K562 (cell line): ENCODE data around the gene BCAR1. TPM values are rescaled to one million over a fixed set of nuclear protein-coding genes. Genes with fewer than 3 reads are reported as not detected.
A peak's percentile ranks its signal among the peaks of the same experiment; 100 is the strongest.

Experiments used
- ATAC-seq: fragments of 200-7000 bp; cut with Tn5 transposase; 3 replicates; pipeline ENCODE4 v1.9.1; 2020; ENCODE audit warnings: moderate library complexity
- BruUV-seq: library from RNA; stranded (reverse); fragments of 400-500 nt; replicated peaks from 2 replicates; lab custom pipeline; 2021; lab: Mats Ljungman, UMichigan
- CTCF ChIA-PET: fragments of 300-600 bp; formaldehyde crosslinking; extraction: SDS; loops from one replicate; lab custom pipeline; 2021; ENCODE audit warnings: low intra/inter-chr PET ratio; lab: Yijun Ruan, JAX
- POLR2A ChIA-PET: fragments of 300-600, 350-650 bp; sonication (Branson Sonifier 250); formaldehyde crosslinking; extraction: SDS; loops from one replicate; lab custom pipeline; 2021; ENCODE audit warnings: antibody characterized with exemption, inconsistent platforms; lab: Yijun Ruan, JAX
- DNase-seq, 4 experiments: peaks; one replicate each; pipeline versions ENCODE4 v3.0.0 to v3.0.0-alpha.2; 2011 to 2018; ENCODE audit warnings: low spot score in 3 of 4, mixed read lengths in 3 of 4; ENCODE audit errors: extremely low read depth in 1 of 4
- FAIRE-seq: peaks from 2 replicates; lab custom pipeline; 2011; peaks lifted over from hg19 to GRCh38; lab: Jason Lieb, UNC
- H2AFZ ChIP-seq: 2 replicates; pipeline ENCODE4 v1.6.0; 2011; ENCODE audit warnings: low read depth, low read length, control low read depth, inconsistent platforms
- H3K27ac ChIP-seq: fragments of 200-600 bp; 3 replicates; pipeline ENCODE4 v1.8.0; 2011; ENCODE audit warnings: low read depth, mild to moderate bottlenecking, control low read depth, inconsistent platforms, low read length, moderate library complexity, mixed read lengths; ENCODE audit errors: extremely low read depth
- H3K27me3 ChIP-seq, 2 experiments: fragments of 300-600 bp in 1 of 2; 2 replicates in 1 of 2; 3 replicates in 1 of 2; pipeline versions ENCODE4 v1.6.0 to v1.8.0; 2011; ENCODE audit warnings: inconsistent platforms in 2 of 2, low read length in 2 of 2, mild to moderate bottlenecking in 1 of 2, mixed read lengths in 1 of 2, moderate library complexity in 1 of 2; ENCODE audit not compliant: control insufficient read depth in 2 of 2, insufficient read depth in 2 of 2
- H3K36me3 ChIP-seq: fragments of 300-600 bp; 3 replicates; pipeline ENCODE4 v1.8.0; 2011; ENCODE audit warnings: mild to moderate bottlenecking, low read length, inconsistent platforms; ENCODE audit not compliant: control insufficient read depth, insufficient read depth
- H3K4me1 ChIP-seq, 2 experiments: fragments of 200-600 bp in 1 of 2; replicated peaks in 1 of 2; 2 replicates in 1 of 2; 3 replicates in 1 of 2; pipeline versions ENCODE4 v1.5.1 to v1.8.0; 2011; ENCODE audit warnings: inconsistent platforms in 2 of 2, low read length in 2 of 2, mild to moderate bottlenecking in 1 of 2, mixed read lengths in 1 of 2, moderate library complexity in 1 of 2; ENCODE audit not compliant: control insufficient read depth in 2 of 2, insufficient read depth in 2 of 2
- H3K4me2 ChIP-seq: 2 replicates; pipeline ENCODE4 v1.6.1; 2011; ENCODE audit warnings: low read length, control low read depth, inconsistent platforms, mixed read lengths; ENCODE audit not compliant: insufficient read depth
- H3K4me3 ChIP-seq: fragments of 200-600 bp; sonication (generic), shearing (Covaris generic); 2 replicates; pipeline ENCODE4 v1.5.1; 2016; ENCODE audit warnings: control low read depth, inconsistent platforms
- H3K79me2 ChIP-seq: fragments of 200-600 bp; 3 replicates; pipeline ENCODE4 v1.8.0; 2011; ENCODE audit warnings: low read length, inconsistent platforms; ENCODE audit not compliant: control insufficient read depth, insufficient read depth
- H3K9ac ChIP-seq, 2 experiments: 2 replicates each; pipeline versions ENCODE4 v1.6.0 to v1.6.1; 2011; ENCODE audit warnings: low read depth in 2 of 2, low read length in 2 of 2, control low read depth in 1 of 2, inconsistent platforms in 1 of 2, mild to moderate bottlenecking in 1 of 2, mixed read lengths in 1 of 2; ENCODE audit not compliant: insufficient read depth in 1 of 2
- H3K9me1 ChIP-seq: one replicate; pipeline ENCODE4 v1.6.0; 2011; ENCODE audit warnings: inconsistent platforms, mild to moderate bottlenecking, low read length, moderate library complexity; ENCODE audit not compliant: control insufficient read depth, insufficient read depth
- H3K9me3 ChIP-seq: replicated peaks from 2 replicates; pipeline ENCODE4 v1.5.1; 2011; ENCODE audit warnings: low read depth, low read length, inconsistent platforms; ENCODE audit not compliant: control insufficient read depth, insufficient read depth
- H4K20me1 ChIP-seq: replicated peaks from 2 replicates; pipeline ENCODE4 v1.6.1; 2011; ENCODE audit warnings: low read length, inconsistent platforms, mixed read lengths; ENCODE audit not compliant: control insufficient read depth, insufficient read depth
- EZH2 ChIP-seq: IDR thresholded peaks from 2 replicates; pipeline ENCODE4 v1.6.1; 2012; ENCODE audit warnings: low read depth, mild to moderate bottlenecking, inconsistent platforms, low read length, borderline replicate concordance
- FOXP1 ChIP-seq: sonication (generic); formaldehyde crosslinking; IDR thresholded peaks from 2 replicates; pipeline ENCODE4 v1.8.0; 2022; ENCODE audit warnings: mild to moderate bottlenecking, missing genetic modification reagents
- NFIC ChIP-seq: fragments of 450-650 bp; IDR thresholded peaks from 2 replicates; pipeline ENCODE4 v1.6.1; 2017; ENCODE audit warnings: mild to moderate bottlenecking, inconsistent platforms
- PHF8 ChIP-seq: fragments of 200-600 bp; sonication (generic); IDR thresholded peaks from 2 replicates; pipeline ENCODE4 v1.6.1; 2012; ENCODE audit warnings: mixed run types, mild to moderate bottlenecking, inconsistent platforms, low read length, moderate library complexity, borderline replicate concordance
- ZNF436 ChIP-seq: fragments of 250-450, 450-650 bp; sonication (Bioruptor Pico); formaldehyde crosslinking; IDR thresholded peaks from 2 replicates; pipeline ENCODE4 v1.7.0; 2020; ENCODE audit warnings: mild to moderate bottlenecking
- WGBS: fragments of 100-300 bp; shearing (Covaris generic); methylation state at CpG from one replicate; pipeline ENCODE4 v1.1.6; 2016; ENCODE audit warnings: low coverage, mixed read lengths; ENCODE audit not compliant: insufficient coverage; ENCODE audit errors: missing lambda C conversion rate; 5-methylcytosine and 5-hydroxymethylcytosine counted together
- in situ Hi-C: fragments of 300-500 bp; cut with MboI; formaldehyde crosslinking; loops from 4 replicates; pipeline ENCODE4 v1.15.0; 2018; ENCODE audit warnings: inconsistent platforms, mixed read lengths
- intact Hi-C: fragments of 100-400 bp; cut with micrococcal nuclease; formaldehyde crosslinking; loops from 2 replicates; pipeline ENCODE4 v1.14.2; 2022
- polyA plus RNA-seq, 8 experiments: library from polyadenylated mRNA; depleted of rRNA in 4 of 8; stranded (reverse) in 5 of 8; unstranded in 3 of 8; fragments of >200 nt; fragmentation: Nextera tagmentation in 2 of 8; fragmentation: Illumina TruSeq in 1 of 8; extraction: Ambion mirVana in 2 of 8; extraction: Trizol in 1 of 8; gene quantifications; 2 replicates each; pipeline versions ENCODE4 v1.2.1 to v1.2.3, GENCODE V29; 2011 to 2014; ENCODE audit warnings: inconsistent platforms in 1 of 8, missing spikeins in 1 of 8
- total RNA-seq, 7 experiments: library from RNA; depleted of rRNA in 6 of 7; stranded (reverse); fragments of >200 nt in 6 of 7; fragmentation: Illumina TruSeq in 2 of 7; extraction: Trizol in 2 of 7; gene quantifications; 2 replicates each; pipeline versions ENCODE4 v1.2.1 to v1.2.3, GENCODE V29; 2011 to 2021; ENCODE audit warnings: low replicate concordance in 1 of 7

Gene BCAR1
- total and polyA plus RNA-seq, 9 of the 15 experiments (the other 6 are each of a cell fraction or from before 2014, with no cell fraction given), result 0.10 to 26.3 (median 3.6) TPM

- WGBS, result 74% methylated on average over 5 of the region's 5 CpGs
- CTCF ChIA-PET, result no interaction called here
- Histone ChIP-seq H3K9me3 (no peaks in the 10 kb centered on the region), H2AFZ (no peak overlapping the region), H3K27ac (no peak overlapping the region), H3K27me3 (no peaks in the 10 kb centered on the region), H3K9ac (peak overlapping the region in 1 of 2 experiments; percentile 68; a peak in 1 of 4 replicates), H4K20me1 (0 out of 2 replicates have a peak, but pooled peaks cover 4% of the 10 kb centered on the region), H3K4me1 (peaks cover 4 to 62% of the 10 kb centered on the region in 2 experiments; a peak in 3 of 5 replicates), H3K79me2 (peaks cover 6% of the 10 kb centered on the region; the same call in 1 of the 3 replicates), H3K4me3 (no peak overlapping the region), H3K9me1 (no peaks in the 10 kb centered on the region), H3K36me3 (no peaks in the 10 kb centered on the region), H3K4me2 (no peak overlapping the region)
- no peak for DNase-seq
- BruUV-seq, result no TSS peak
- in situ Hi-C loops, result no loop called here
- no peak for TF ChIP-seq FOXP1 (CRISPR knock-in tag)
- TF ChIP-seq ZNF436 (CRISPR knock-in tag), result no peak
- no peak for TF ChIP-seq PHF8
- no peak for ATAC-seq
- no peak for FAIRE-seq
- POLR2A ChIA-PET, result interaction anchor here (1.0 kb wide), 1 partner anchor 12 kb away, joined by 4 read pairs; the partner anchor contains the start of gene BCAR1
- intact Hi-C loops, result no loop called here
Measured at GRCh38 chr16:75262800-75263127, 11.3 kb upstream of the BCAR1 start.

DNA sequence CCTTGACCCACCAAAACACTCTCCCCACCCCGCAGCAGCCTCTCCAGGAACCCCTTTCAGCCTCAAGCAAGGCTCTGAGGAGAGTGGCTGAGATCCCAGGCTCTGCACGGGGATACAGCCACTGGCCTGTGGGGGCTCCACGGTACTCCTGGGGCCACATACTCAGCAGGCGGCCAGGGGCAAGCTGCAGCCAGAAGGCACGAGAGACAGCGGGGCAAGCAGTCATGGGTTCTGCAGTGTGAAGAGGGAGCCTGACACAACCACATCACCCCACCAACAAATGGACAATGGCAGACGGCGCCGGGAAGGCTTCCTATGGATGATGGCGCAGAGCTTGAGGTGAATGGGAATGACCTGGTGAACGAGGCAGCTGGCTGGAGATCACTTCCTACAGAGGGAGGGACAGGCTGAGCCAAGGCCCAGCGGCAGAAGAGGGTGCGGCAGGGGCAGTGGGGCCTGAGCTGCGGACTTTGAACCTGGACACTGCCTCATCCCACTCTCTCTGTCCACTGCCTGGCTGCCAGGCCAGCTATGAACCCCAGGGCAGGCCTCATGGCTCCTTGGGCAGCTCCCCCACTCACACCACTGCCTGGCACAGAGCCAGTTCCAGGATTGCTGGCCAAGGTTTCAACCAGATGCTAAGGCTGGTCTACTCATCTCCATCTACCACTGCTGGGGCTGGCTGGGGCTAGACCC, 10.8 kb upstream of the BCAR1 start:
- WGBS, result 55% methylated on average over 9 of the region's 14 CpGs
- Histone ChIP-seq H3K27ac (no peak overlapping the region), H3K36me3 (no peaks in the 10 kb centered on the region), H3K9me1 (no peaks in the 10 kb centered on the region), H4K20me1 (0 out of 2 replicates have a peak, but pooled peaks cover 4% of the 10 kb centered on the region), H3K9me3 (no peaks in the 10 kb centered on the region), H3K79me2 (peaks cover 6% of the 10 kb centered on the region; the same call in 1 of the 3 replicates), H3K9ac (peak overlapping the region in 1 of 2 experiments; percentile 68; a peak in 2 of 4 replicates), H3K4me1 (peaks cover 4 to 60% of the 10 kb centered on the region in 2 experiments; a peak in 3 of 5 replicates), H2AFZ (no peak overlapping the region), H3K27me3 (no peaks in the 10 kb centered on the region), H3K4me2 (no peak overlapping the region), H3K4me3 (no peak overlapping the region)
- ATAC-seq, result no peak
- in situ Hi-C loops (no loop called here), intact Hi-C loops (no loop called here)
- no peak for DNase-seq
- CTCF ChIA-PET, result no interaction called here
- FAIRE-seq, result no peak
- TF ChIP-seq NFIC (peak; percentile 93), EZH2 (no peak)
- POLR2A ChIA-PET, result interaction anchor here (0.7 to 1.0 kb wide), 5 partner anchors 9 to 525 kb away, joined by 3 to 4 read pairs (median 3); partner anchors contain the start of genes BCAR1 and TERF2IP
- no TSS peak for BruUV-seq
